ENCODE data around the gene PIKFYVE.
"Not testable (repeated sequence)": the region's sequence is repeated elsewhere in the genome, so short reads cannot be mapped to it uniquely, and the experiment has no call there.

- TF ChIP-seq, protein P1, sequence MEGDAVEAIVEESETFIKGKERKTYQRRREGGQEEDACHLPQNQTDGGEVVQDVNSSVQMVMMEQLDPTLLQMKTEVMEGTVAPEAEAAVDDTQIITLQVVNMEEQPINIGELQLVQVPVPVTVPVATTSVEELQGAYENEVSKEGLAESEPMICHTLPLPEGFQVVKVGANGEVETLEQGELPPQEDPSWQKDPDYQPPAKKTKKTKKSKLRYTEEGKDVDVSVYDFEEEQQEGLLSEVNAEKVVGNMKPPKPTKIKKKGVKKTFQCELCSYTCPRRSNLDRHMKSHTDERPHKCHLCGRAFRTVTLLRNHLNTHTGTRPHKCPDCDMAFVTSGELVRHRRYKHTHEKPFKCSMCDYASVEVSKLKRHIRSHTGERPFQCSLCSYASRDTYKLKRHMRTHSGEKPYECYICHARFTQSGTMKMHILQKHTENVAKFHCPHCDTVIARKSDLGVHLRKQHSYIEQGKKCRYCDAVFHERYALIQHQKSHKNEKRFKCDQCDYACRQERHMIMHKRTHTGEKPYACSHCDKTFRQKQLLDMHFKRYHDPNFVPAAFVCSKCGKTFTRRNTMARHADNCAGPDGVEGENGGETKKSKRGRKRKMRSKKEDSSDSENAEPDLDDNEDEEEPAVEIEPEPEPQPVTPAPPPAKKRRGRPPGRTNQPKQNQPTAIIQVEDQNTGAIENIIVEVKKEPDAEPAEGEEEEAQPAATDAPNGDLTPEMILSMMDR (IDR thresholded peaks at IDR 0.05), result not testable (repeated sequence)
- TF ChIP-seq EP300, POLR2A (IDR thresholded peaks at IDR 0.05): not testable (repeated sequence)
Observed at GRCh38 chr2:208267526-208267925, 1.5 kb downstream of the PIKFYVE start.

Data from ovary (tissue), 3 donors.